Glomerular visceral epithelial cell (primary cell): ENCODE measurements around the gene LRRC26.

Source experiments
- DNase-seq: peaks from one replicate; pipeline ENCODE4 v3.0.0-alpha.2; 2016; ENCODE audit errors: extremely low spot score

LRRC26 gene

DNA sequence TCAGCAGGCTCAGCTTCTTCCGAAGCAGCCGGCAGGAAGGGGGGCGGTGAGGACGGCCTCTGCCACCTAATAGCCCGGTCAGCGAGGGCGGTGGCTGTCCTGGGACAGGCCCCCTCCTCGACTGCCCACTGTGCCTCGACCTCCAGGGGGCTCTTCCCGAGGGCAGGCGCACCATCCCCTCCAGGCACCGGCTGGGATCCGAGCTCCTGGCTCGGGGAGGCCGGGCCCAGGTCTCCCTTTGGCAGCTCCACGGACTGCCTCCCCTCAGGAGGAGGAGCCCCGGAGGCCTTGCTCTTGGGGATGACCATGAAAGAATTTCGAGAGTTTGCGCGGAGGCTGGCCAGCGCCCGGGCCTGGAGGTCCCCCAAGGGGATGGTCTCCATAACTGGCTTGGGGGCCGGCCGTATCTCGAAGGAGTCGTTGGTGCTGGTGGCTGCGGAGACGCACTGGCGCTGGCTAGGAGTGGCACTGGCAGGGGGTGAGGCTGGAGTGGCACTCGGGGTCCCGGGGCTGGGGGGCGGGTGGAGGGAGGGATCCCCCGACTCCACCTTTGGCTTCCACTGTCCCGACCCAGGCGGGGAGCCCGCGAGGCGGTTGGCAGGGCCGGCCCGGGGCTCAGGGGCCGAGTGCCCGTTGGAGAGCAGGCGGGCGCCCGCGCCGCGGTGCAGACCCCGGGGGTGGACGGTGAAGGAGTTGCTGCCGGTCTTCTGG is 29.7 kb upstream of the LRRC26 start:
- no peak for DNase-seq

GRCh38 chr9:137198902-137199283 is 29.0 kb upstream of the LRRC26 start:
- DNase-seq: no peak

DNA sequence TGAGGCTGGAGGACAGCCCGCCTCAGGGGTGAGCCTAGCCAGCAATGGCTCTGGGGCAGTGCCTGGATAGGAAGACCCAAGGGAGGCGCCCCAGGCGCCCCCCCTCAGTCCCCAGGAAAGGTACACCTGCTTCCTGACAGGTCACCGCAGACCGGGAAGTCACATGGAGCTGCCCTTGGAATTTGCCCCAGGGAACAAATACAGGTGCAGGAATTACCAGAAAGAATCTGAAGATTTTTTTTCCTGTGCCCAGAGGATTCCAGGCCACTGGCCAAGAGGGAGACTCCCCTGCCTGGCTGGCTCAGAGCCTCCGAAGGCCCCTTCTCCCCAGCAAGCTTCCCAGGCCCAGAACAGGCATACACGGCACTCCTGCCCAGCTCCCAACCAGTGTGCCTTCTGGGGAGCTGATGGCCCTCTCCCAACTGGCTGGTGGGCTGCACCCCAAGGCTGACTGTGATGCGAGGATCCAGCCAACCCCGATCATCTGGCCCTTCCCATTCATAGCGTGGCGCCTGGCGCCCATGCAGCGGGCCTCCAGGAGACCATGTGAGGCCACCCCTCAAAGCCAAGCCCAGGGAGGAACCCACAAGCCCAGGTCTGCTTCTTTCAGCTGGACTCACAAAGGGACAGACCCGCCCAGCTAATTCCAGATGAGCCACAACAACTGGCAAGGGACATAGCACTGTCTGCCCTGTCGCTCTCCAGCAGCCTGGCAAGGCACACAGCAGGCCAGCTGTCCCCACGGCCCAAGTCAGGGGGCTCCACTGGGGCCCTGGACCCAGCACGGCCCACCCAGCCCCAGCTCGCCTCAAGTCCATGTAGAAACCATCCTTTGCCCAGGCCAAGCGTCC is 28.4 kb upstream of the LRRC26 start:
- DNase-seq: no peak

DNA sequence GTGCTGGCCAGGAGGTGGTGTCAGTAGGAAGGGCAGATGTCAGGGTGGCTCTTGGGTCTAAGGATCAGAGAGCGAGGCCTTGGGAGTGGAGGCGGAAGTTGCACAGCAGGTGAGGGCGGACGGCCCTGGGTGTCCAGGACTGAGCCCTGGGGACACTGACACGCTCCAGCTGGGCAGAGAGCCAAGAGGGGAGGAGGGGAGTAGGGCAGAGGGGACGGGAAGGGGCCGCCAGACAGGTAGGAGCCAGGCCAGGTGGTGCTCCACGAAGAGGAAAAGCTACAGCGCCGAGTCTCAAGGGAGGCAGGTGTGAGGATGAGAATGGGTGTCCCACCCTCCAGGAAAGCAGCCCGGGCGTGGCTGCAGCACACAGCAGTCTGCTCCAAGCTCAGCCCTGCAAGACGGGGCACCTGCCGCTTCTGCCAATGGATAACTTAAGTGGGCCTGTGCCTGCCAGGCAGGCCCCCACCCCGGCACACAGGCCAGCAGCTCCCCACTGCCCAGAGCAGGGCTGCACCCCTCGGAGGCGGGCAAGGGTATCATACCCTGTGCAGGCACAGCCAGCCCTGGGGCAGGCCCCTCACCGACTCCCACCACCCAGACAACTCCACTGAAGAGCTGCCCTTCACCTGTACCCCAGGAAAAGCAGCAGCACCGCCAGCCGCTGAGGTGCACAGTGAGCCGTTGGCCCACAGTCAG is 25.8 kb upstream of the LRRC26 start:
- DNase-seq: no peak

DNA sequence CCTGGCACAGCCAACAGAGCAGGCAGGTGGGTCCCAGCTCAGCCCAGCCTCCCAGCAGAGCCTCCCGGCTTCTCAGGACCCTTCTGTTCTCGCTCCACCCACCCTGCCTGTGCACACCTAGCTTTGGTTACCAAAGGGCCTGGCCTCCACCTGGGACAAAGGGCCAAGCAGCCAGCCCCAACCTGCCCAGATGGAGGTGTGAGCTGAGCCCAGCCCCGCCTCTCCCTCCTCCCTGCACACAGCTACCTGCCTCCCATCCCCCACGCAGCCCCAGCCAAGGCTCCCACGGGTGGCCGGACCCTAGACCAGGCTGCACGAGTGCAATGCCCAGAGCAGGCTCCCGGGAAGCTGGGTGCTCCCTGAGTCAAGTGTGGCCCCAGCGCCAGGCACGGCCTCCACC is 25.1 kb upstream of the LRRC26 start:
- DNase-seq: no peak

DNA sequence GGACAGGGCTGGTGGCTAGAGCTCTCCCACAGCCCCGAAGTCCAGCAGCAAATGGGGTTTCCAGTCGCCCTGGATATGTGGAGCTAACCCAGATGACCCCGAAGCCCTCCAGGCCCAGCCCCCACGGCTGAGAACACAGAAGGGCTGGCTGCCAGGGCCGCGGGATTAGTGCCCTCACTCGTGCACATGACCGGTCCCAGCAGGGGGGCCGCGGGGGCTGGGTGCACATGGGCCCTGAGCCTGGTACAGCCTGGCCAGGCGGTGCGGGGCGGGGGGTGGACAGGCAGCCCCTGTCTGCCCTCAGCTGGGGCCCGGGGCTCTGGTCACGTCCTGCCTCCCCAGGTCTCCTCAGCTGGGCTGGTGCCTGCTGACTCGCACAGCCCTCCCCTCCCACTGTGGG is 24.5 kb upstream of the LRRC26 start:
- peak; percentile 33 for DNase-seq

GRCh38 chr9:137193771-137194170 is 23.9 kb upstream of the LRRC26 start:
- DNase-seq: no peak

DNA sequence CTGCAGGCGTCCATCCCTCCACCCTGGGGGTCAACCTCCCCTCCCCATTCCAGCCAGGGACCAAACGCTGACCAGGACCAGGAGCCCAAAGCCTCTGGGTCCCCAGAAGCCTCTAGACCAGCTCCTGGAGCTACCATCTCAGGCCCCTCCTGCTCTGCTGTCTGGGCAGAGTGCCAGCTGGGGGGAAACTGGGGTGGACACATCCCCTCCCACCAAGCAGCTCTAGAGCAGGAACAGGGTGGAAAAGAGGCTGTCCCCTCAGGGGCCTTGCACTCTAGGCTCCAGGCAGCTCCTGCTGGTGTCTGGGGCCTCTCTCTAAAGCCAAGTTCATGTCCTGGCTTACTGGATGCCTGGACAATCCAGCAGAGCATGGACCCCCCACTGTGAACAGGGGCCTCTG is 23.0 kb upstream of the LRRC26 start:
- no peak for DNase-seq

- DNase-seq: no peak
Observed at GRCh38 chr9:137192448-137192780, 22.6 kb upstream of the LRRC26 start.

DNA sequence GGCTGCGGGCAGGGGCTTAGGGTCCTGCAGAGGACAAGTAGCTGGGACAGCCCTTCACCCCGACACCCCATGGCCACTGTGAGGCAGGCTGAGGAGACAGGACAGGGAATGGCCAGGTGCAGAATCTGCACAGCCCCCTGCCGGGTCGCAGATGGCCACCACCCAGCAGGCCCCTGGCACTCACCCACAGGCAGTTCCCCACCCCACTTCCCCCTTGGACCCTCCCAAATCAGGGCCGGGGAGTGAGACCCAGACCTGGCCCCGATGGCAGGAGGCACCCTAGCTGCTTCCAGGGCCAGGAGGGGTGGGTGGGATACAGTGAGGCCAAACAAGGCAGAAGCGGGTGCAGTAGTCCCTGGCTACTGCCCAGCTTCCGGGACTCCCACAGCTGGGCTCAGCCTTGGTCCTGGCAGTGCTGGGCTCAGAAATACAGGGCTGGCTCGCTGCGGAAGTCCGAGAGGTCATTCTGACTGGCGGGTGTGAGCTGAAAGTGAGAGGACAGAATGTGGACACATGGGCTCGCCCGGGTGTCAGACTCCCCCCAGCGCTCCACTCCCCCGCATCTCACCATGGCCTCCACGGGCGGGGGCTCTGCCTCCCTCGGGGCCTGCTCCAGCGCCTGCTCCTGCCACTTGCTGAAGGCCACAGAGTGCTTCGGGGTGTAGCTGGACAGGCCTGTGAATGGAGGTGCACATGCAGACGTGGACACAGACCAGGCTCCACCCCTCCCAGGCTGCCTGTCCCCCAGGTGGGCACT is 22.0 kb upstream of the LRRC26 start:
- no peak for DNase-seq

DNA sequence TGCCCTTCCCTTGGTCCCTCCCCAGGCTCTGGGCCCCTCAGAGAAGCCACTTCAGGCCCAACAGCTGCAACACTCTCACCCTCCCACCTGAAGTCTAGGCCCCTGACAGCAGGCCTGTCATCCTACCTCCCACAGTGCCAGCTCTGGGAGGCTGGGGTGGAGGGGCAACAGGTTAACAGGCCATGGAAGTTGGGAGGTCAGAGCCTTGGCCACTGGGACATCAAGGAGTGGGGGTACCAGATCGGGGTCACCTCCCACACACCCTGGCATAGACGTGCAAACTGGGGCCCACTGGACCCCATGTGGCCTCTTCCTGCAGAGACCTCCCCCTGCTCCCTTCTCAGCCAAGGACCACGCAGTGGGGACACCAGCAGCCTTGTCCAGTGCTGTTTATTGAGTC is 21.4 kb upstream of the LRRC26 start:
- DNase-seq: no peak

- no peak for DNase-seq
Observed at GRCh38 chr9:137190315-137190856, 20.5 kb upstream of the LRRC26 start.

GRCh38 chr9:137189297-137190295 is 19.7 kb upstream of the LRRC26 start:
- no peak for DNase-seq

DNA sequence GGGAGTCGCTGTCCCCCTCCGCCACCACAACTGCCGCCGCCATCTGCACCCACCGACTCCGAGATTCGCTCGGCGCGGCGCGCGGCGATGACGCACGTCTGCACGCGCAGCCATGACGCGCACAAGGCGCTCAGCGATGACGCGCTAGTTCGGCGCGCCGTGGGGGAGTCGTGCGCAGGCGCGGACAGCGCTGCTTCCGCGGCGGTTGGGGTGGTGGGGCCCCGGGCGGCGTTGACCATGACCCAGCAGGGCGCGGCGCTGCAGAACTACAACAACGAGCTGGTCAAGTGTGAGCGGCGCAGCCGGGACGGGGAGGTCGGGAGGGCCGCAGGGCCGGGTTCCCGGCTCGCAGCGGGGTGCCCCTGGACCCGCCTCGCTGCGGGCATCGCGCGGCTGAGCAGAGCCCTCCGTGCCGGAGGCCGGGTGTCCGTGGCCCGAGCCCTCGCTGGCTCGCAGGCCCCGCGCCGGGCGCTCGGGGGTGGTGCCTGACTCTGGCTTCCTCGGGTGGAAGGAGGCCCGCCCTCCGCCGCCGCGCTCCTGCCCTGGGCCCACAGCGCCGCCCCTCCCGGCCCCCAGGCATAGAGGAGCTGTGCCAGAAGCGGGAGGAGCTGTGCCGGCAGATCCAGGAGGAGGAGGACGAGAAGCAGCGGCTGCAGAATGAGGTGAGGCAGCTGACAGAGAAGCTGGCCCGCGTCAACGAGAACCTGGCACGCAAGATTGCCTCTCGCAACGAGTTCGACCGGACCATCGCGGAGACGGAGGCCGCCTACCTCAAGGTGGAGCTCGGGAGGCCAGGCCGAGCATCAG is 18.8 kb upstream of the LRRC26 start, which contains the start of the genes ANAPC2 and SSNA1:
Gene ANAPC2, minus strand, starts transcription at position 71 of the 807 bp plus-strand sequence. Its CDS starts 28 bp downstream, at position 43.
Gene SSNA1, plus strand, starts transcription at position 187 of the 807 bp plus-strand sequence. Its CDS starts 51 bp downstream, at position 238.
- peak; percentile 94 for DNase-seq

DNA sequence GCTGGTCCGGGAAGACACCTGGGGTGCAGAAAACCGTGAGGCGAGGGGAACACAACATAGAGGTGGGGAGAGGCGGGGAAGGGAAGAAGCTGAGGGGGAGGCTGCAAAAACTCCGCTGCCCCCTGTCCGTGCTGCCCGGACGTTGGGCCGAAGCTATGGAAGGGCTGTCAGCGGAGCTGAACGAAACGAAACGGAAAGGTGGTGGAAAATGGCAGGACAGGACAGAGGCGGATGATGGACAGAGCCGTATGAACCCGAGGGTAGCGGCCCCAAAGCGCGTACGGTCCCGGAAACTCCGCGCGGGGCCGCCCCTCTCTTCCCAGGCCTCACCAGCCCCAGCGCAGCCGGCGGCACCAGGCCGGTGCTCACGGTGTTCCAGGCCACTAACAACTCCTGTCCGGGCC is 18.2 kb upstream of the LRRC26 start:
- DNase-seq: no peak

DNA sequence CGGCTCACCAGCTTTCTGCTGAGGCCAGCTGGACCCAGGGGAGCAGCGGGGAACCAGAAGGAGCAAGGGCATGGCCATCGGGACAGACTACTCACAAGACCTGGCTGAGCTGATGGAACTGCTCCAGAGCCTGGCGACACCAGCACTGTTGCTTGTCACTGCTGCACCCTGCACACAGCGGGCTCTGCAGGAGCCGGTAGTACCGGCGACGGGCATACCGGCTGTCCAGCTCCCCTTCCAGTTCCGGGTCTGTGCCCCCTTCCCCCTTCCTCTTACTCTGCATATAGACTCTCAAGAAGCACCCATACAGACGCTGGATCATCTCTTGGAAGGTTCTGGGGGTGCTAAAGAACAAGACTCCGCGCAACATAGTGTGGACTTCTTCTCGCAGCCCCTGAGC is 17.5 kb upstream of the LRRC26 start:
- no peak for DNase-seq

DNA sequence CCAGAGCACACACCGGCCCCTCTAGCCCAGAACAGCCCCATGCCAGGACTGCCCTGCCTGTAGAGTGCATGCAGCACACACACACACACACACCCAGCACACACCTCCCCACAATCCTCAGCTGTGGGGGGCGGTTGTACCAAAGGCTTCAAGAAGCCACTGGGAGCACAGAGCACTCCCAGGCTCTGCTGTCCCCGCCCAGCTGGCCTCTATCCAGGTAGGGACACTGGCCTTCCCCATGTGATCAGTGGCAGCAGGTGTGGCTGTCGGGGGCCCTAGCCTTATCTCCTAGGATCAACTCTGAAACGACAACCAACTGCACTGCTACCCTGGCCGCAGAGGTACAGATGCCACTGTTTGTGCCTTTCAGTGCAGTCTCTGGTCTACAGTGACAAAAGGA is 16.5 kb upstream of the LRRC26 start:
- DNase-seq: no peak

- no peak for DNase-seq
Observed at GRCh38 chr9:137185921-137186320, 16.1 kb upstream of the LRRC26 start.

- no peak for DNase-seq
Observed at GRCh38 chr9:137184881-137185660, 15.2 kb upstream of the LRRC26 start.
